ENCODE measurements around the gene RPL22.

The RPL22 gene

DNA sequence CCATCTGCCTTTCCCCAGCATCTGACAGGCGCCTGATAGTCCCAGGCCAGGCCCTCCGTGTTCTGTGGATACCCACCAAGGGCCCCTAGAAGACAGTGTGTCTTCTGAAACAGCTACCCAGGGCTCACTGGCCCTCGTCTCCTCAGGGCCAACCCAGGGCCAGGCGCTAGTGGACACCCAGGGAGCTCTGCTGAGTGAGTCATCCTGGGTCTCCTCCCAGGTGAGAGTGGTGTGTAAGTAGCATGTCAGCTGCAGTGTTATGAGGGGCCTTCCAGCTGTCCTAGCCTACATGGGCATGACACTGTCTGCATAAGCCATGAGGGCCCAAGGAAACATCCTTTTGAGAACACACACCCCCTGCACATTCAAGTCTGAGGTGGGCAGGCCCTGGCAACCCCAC lies 56.0 kb downstream of the RPL22 start:
- Histone ChIP-seq H2BK120ac (ENCODE audit: low read depth, low read length) (no peak overlapping the region), H4K8ac (ENCODE audit: low read depth, low read length) (no peak overlapping the region), H3K4me1 (ENCODE audit: control insufficient read depth, low read depth, low read length) (no peaks in the 10 kb centered on the region), H4K5ac (ENCODE audit: low read length) (no peak overlapping the region), H2AK5ac (ENCODE audit: low read length) (no peak overlapping the region), H3K79me1 (ENCODE audit: low read length) (no peaks in the 10 kb centered on the region), H3K18ac (ENCODE audit: low read length) (no peak overlapping the region), H3K9ac (ENCODE audit: low read length) (no peak overlapping the region), H3K4me2 (ENCODE audit: low read length) (no peak overlapping the region), H3K4ac (ENCODE audit: low read depth, low read length) (no peak overlapping the region), H3K36me3 (ENCODE audit: control insufficient read depth, insufficient read depth, low read length) (no peaks in the 10 kb centered on the region), H3K79me2 (ENCODE audit: control insufficient read depth, insufficient read depth, low read length) (no peaks in the 10 kb centered on the region), H3K4me3 (ENCODE audit: low read length) (no peak overlapping the region), H2BK5ac (ENCODE audit: low read length) (no peak overlapping the region), H3K27ac (ENCODE audit: low read depth, low read length) (no peak overlapping the region), H3K56ac (ENCODE audit: low read length) (no peak overlapping the region), H3K27me3 (ENCODE audit: insufficient read depth, low read length, poor library complexity) (no peaks in the 10 kb centered on the region), H2BK15ac (replicated peaks; ENCODE audit: low read depth) (no peak overlapping the region), H3K23ac (ENCODE audit: low read length) (no peak overlapping the region)
- no peak for DNase-seq
- WGBS (ENCODE audit: extremely low coverage, insufficient coverage, low lambda C conversion rate), result no CpG with 5 or more reads among the region's 4 CpGs

DNA sequence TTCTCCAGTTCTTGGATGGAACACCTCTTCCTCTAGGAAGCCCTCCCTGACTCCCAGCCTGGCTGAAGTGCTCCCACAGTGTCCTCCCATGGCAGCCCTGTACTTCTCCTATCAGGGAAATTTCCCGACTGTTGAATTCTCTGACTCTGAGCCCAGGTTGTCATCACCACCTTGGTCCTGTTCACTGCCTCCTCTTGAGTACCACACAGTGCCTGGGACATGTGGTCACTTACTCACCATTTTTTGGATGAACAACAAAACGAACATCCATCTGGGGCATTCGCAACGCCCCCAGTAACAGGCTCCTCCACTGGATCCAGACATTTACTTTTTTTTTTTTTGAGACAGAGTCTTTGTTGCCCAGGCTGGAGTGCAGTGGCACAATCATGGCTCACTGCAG lies 56.7 kb downstream of the RPL22 start:
- H3K4ac ChIP-seq (ENCODE audit: low read depth, low read length), result no peak overlapping the region
- H3K79me2 ChIP-seq (ENCODE audit: control insufficient read depth, insufficient read depth, low read length), result no peaks in the 10 kb centered on the region
- H2AK5ac ChIP-seq (ENCODE audit: low read length), result no peak overlapping the region
- H4K8ac ChIP-seq (ENCODE audit: low read depth, low read length), result no peak overlapping the region
- H2BK5ac ChIP-seq (ENCODE audit: low read length), result no peak overlapping the region
- no peak overlapping the region for H3K56ac ChIP-seq (ENCODE audit: low read length)
- DNase-seq, result no peak
- no peaks in the 10 kb centered on the region for H3K4me1 ChIP-seq (ENCODE audit: control insufficient read depth, low read depth, low read length)
- H3K27me3 ChIP-seq (ENCODE audit: insufficient read depth, low read length, poor library complexity), result no peaks in the 10 kb centered on the region
- no peak overlapping the region for H3K9ac ChIP-seq (ENCODE audit: low read length)
- H2BK120ac ChIP-seq (ENCODE audit: low read depth, low read length), result no peak overlapping the region
- H2BK15ac ChIP-seq (replicated peaks; ENCODE audit: low read depth), result no peak overlapping the region
- H3K4me2 ChIP-seq (ENCODE audit: low read length), result no peak overlapping the region
- no peak overlapping the region for H3K4me3 ChIP-seq (ENCODE audit: low read length)
- no CpG with 5 or more reads among the region's 4 CpGs for WGBS (ENCODE audit: extremely low coverage, insufficient coverage, low lambda C conversion rate)
- no peaks in the 10 kb centered on the region for H3K36me3 ChIP-seq (ENCODE audit: control insufficient read depth, insufficient read depth, low read length)
- no peak overlapping the region for H3K18ac ChIP-seq (ENCODE audit: low read length)
- H3K23ac ChIP-seq (ENCODE audit: low read length), result no peak overlapping the region
- no peak overlapping the region for H4K5ac ChIP-seq (ENCODE audit: low read length)
- no peaks in the 10 kb centered on the region for H3K79me1 ChIP-seq (ENCODE audit: low read length)
- H3K27ac ChIP-seq (ENCODE audit: low read depth, low read length), result no peak overlapping the region

DNA sequence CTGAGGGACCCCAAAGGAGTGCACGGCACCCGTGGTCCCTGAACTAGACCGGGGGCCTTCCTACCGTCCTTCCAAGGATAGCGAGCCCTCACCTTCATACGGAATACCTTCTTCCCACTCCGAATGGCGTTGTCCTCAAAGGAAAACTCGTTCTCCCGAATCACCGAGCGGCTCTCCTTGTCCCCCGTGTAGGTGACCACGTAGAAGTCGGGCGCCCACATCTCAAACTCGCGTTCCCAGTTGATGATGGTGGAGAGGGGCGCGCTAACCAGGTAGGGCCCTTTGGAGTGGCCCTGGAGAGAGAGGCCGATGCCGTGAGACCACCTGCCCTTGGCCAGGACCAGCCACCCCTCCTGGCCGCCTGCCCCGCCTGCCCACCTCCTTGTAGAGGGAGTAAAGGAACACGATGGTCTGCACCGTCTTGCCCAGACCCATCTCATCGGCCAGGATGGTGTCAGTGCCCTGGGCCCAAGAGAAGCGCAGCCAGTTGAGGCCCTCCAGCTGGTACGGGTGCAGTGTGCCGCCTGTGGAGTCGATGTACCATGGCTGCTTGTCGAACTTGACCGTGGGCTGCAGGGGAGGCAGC lies 57.3 kb downstream of the RPL22 start:
- H3K36me3 ChIP-seq (ENCODE audit: control insufficient read depth, insufficient read depth, low read length), result no peaks in the 10 kb centered on the region
- H2BK120ac ChIP-seq (ENCODE audit: low read depth, low read length), result no peak overlapping the region
- H2AK5ac ChIP-seq (ENCODE audit: low read length), result no peak overlapping the region
- H3K4ac ChIP-seq (ENCODE audit: low read depth, low read length), result no peak overlapping the region
- no peaks in the 10 kb centered on the region for H3K79me1 ChIP-seq (ENCODE audit: low read length)
- H3K27me3 ChIP-seq (ENCODE audit: insufficient read depth, low read length, poor library complexity), result no peaks in the 10 kb centered on the region
- H3K27ac ChIP-seq (ENCODE audit: low read depth, low read length), result no peak overlapping the region
- no peak overlapping the region for H2BK15ac ChIP-seq (replicated peaks; ENCODE audit: low read depth)
- no peak overlapping the region for H4K5ac ChIP-seq (ENCODE audit: low read length)
- H3K56ac ChIP-seq (ENCODE audit: low read length), result no peak overlapping the region
- no peak overlapping the region for H3K23ac ChIP-seq (ENCODE audit: low read length)
- no peaks in the 10 kb centered on the region for H3K4me1 ChIP-seq (ENCODE audit: control insufficient read depth, low read depth, low read length)
- no CpG with 5 or more reads among the region's 33 CpGs for WGBS (ENCODE audit: extremely low coverage, insufficient coverage, low lambda C conversion rate)
- no peak overlapping the region for H2BK5ac ChIP-seq (ENCODE audit: low read length)
- H3K18ac ChIP-seq (ENCODE audit: low read length), result no peak overlapping the region
- no peak overlapping the region for H3K9ac ChIP-seq (ENCODE audit: low read length)
- no peak overlapping the region for H3K4me3 ChIP-seq (ENCODE audit: low read length)
- no peak for DNase-seq
- H3K4me2 ChIP-seq (ENCODE audit: low read length), result no peak overlapping the region
- no peak overlapping the region for H4K8ac ChIP-seq (ENCODE audit: low read depth, low read length)
- no peaks in the 10 kb centered on the region for H3K79me2 ChIP-seq (ENCODE audit: control insufficient read depth, insufficient read depth, low read length)

DNA sequence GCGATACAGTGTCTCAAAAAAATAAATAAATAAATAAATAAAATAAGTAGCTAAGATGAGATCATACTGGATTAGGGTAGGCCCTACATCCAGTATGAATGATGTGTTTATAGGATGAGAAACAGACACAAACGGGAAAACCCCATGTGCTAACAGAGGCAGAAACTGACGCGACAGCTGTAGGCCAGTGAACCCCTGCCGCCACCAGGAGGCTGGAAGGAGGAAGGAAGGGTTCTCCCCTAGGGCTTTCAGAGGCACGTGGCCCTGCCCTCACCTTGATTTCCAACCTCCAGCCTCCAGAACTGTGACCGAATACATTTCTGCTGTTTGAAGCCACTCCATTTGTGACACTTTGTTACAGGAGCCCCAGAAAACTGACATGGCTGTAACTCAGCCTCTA lies 57.8 kb downstream of the RPL22 start:
- Histone ChIP-seq H3K36me3 (ENCODE audit: control insufficient read depth, insufficient read depth, low read length) (no peaks in the 10 kb centered on the region), H3K4me1 (ENCODE audit: control insufficient read depth, low read depth, low read length) (no peaks in the 10 kb centered on the region), H3K27ac (ENCODE audit: low read depth, low read length) (no peak overlapping the region), H4K8ac (ENCODE audit: low read depth, low read length) (no peak overlapping the region), H2BK15ac (replicated peaks; ENCODE audit: low read depth) (no peak overlapping the region), H2BK5ac (ENCODE audit: low read length) (no peak overlapping the region), H2AK5ac (ENCODE audit: low read length) (no peak overlapping the region), H3K79me1 (ENCODE audit: low read length) (no peaks in the 10 kb centered on the region), H4K5ac (ENCODE audit: low read length) (no peak overlapping the region), H2BK120ac (ENCODE audit: low read depth, low read length) (no peak overlapping the region), H3K4ac (ENCODE audit: low read depth, low read length) (no peak overlapping the region), H3K4me2 (ENCODE audit: low read length) (no peak overlapping the region), H3K27me3 (ENCODE audit: insufficient read depth, low read length, poor library complexity) (no peaks in the 10 kb centered on the region), H3K18ac (ENCODE audit: low read length) (no peak overlapping the region), H3K23ac (ENCODE audit: low read length) (no peak overlapping the region), H3K9ac (ENCODE audit: low read length) (no peak overlapping the region), H3K4me3 (ENCODE audit: low read length) (no peak overlapping the region), H3K56ac (ENCODE audit: low read length) (no peak overlapping the region), H3K79me2 (ENCODE audit: control insufficient read depth, insufficient read depth, low read length) (no peaks in the 10 kb centered on the region)
- peak; percentile 57 for DNase-seq
- WGBS (ENCODE audit: extremely low coverage, insufficient coverage, low lambda C conversion rate), result no CpG with 5 or more reads among the region's 7 CpGs

DNA sequence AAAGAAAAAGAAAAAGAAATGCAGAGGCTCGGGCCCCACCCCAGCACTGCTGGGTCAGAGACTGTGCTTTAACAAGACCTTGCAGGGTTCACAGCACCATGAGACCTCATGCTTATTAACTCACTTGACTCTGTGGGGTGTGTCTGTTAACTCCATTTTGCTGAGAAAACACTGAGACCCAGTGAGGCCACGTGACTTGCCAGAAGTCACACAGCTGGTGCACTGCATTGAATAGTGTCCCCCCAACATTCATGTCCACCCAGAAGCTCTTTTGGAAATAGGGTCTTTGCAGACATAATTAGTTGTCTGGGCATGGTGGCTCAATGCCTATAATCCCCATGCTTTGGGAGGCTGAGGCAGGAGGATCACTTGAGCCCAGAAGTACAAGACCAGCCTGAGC lies 59.0 kb downstream of the RPL22 start:
- no CpG with 5 or more reads among the region's 2 CpGs for WGBS (ENCODE audit: extremely low coverage, insufficient coverage, low lambda C conversion rate)
- DNase-seq, result no peak
- no peak overlapping the region for H3K9ac ChIP-seq (ENCODE audit: low read length)
- H3K79me2 ChIP-seq (ENCODE audit: control insufficient read depth, insufficient read depth, low read length), result no peaks in the 10 kb centered on the region
- no peak overlapping the region for H2BK5ac ChIP-seq (ENCODE audit: low read length)
- no peaks in the 10 kb centered on the region for H3K36me3 ChIP-seq (ENCODE audit: control insufficient read depth, insufficient read depth, low read length)
- H3K27me3 ChIP-seq (ENCODE audit: insufficient read depth, low read length, poor library complexity), result no peaks in the 10 kb centered on the region
- no peak overlapping the region for H3K18ac ChIP-seq (ENCODE audit: low read length)
- H4K8ac ChIP-seq (ENCODE audit: low read depth, low read length), result no peak overlapping the region
- no peak overlapping the region for H3K4me2 ChIP-seq (ENCODE audit: low read length)
- no peak overlapping the region for H2BK120ac ChIP-seq (ENCODE audit: low read depth, low read length)
- H3K23ac ChIP-seq (ENCODE audit: low read length), result no peak overlapping the region
- H4K5ac ChIP-seq (ENCODE audit: low read length), result no peak overlapping the region
- H3K79me1 ChIP-seq (ENCODE audit: low read length), result no peaks in the 10 kb centered on the region
- no peak overlapping the region for H2AK5ac ChIP-seq (ENCODE audit: low read length)
- no peaks in the 10 kb centered on the region for H3K4me1 ChIP-seq (ENCODE audit: control insufficient read depth, low read depth, low read length)
- H3K4me3 ChIP-seq (ENCODE audit: low read length), result no peak overlapping the region
- H3K56ac ChIP-seq (ENCODE audit: low read length), result no peak overlapping the region
- no peak overlapping the region for H3K27ac ChIP-seq (ENCODE audit: low read depth, low read length)
- no peak overlapping the region for H2BK15ac ChIP-seq (replicated peaks; ENCODE audit: low read depth)
- no peak overlapping the region for H3K4ac ChIP-seq (ENCODE audit: low read depth, low read length)

DNA sequence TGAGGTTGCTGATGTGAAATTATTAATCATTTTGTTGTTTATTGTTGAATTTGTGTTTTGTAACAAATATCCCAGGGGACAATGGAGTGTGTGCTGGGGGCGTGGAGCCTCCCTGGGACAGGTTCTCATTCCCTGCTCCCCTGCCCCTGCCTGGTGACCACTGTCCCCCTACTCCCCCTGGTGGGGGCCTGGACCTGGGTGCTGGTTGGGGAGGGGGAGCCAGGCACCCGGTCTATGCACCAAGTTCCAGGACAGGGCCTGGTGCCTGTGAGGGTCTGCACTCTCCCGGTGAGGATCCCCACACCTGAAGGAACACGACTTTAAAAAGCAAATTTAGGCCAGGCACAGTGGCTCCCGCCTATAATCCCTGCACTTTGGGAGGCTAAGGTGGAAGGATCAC lies 61.6 kb downstream of the RPL22 start:
- Histone ChIP-seq H3K23ac (ENCODE audit: low read length) (no peak overlapping the region), H4K5ac (ENCODE audit: low read length) (no peak overlapping the region), H3K56ac (ENCODE audit: low read length) (no peak overlapping the region), H4K8ac (ENCODE audit: low read depth, low read length) (no peak overlapping the region), H2AK5ac (ENCODE audit: low read length) (no peak overlapping the region), H3K27ac (ENCODE audit: low read depth, low read length) (no peak overlapping the region), H3K79me2 (ENCODE audit: control insufficient read depth, insufficient read depth, low read length) (no peaks in the 10 kb centered on the region), H3K4me2 (ENCODE audit: low read length) (no peak overlapping the region), H3K79me1 (ENCODE audit: low read length) (no peaks in the 10 kb centered on the region), H2BK5ac (ENCODE audit: low read length) (no peak overlapping the region), H3K36me3 (ENCODE audit: control insufficient read depth, insufficient read depth, low read length) (no peaks in the 10 kb centered on the region), H3K4ac (ENCODE audit: low read depth, low read length) (no peak overlapping the region), H3K18ac (ENCODE audit: low read length) (no peak overlapping the region), H2BK15ac (replicated peaks; ENCODE audit: low read depth) (no peak overlapping the region), H2BK120ac (ENCODE audit: low read depth, low read length) (no peak overlapping the region), H3K4me3 (ENCODE audit: low read length) (no peak overlapping the region), H3K27me3 (ENCODE audit: insufficient read depth, low read length, poor library complexity) (no peaks in the 10 kb centered on the region), H3K4me1 (ENCODE audit: control insufficient read depth, low read depth, low read length) (no peaks in the 10 kb centered on the region), H3K9ac (ENCODE audit: low read length) (no peak overlapping the region)
- WGBS (ENCODE audit: extremely low coverage, insufficient coverage, low lambda C conversion rate), result no CpG with 5 or more reads among the region's 5 CpGs
- no peak for DNase-seq
